ENCODE results near the gene COL8A1. TPM values are rescaled to one million over a fixed set of nuclear protein-coding genes. Genes with fewer than 3 reads are reported as not detected.
A peak's percentile ranks its signal among the peaks of the same experiment; 100 is the strongest.

Gene COL8A1
- total RNA-seq, 1 donor from 2014 or later: 123 TPM

DNA sequence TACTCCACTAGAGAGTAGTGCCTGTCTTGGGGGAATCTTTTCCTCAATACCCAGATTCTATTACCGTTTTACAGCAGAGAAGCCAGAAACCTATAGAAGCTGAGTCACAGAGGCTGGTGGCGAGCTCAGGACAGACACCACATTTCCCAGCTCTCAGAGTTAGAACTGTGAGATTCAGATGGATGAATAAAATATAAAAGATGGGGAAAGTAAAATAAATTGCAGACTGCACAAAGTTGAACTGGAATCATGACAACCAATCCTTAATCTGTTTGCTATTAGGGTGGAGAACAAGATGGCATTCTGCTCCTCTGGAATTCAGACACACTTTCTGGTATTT lies 138.8 kb downstream of the COL8A1 start:
- peaks cover 71% of the 10 kb centered on the region for H3K4me1 Mint-ChIP-seq (ENCODE audit: low read depth, unreplicated experiment)
- no peak overlapping the region for H3K4me2 ChIP-seq (ENCODE audit: low read length)
- H3K4me1 ChIP-seq (ENCODE audit: insufficient read depth, low read length): peaks cover 33% of the 10 kb centered on the region
- TF ChIP-seq EZH2 (IDR thresholded peaks at IDR 0.05; ENCODE audit: insufficient read depth, low read length) (no peak), CTCF (IDR thresholded peaks at IDR 0.05; ENCODE audit: insufficient read depth, low read depth, low read length) (no peak)
- FAIRE-seq: peak; percentile 32
- H3K27ac ChIP-seq (ENCODE audit: low read depth, low read length): no peak overlapping the region
- H3K27me3 ChIP-seq (ENCODE audit: insufficient read depth, low read length): no peaks in the 10 kb centered on the region
- no peak overlapping the region for H3K9ac ChIP-seq (ENCODE audit: low read length)
- DNase-seq (ENCODE audit: low read depth): no peak
- peaks cover 3% of the 10 kb centered on the region for H3K36me3 ChIP-seq (ENCODE audit: insufficient read depth, low read length)
- peaks cover 2% of the 10 kb centered on the region for H3K36me3 Mint-ChIP-seq (ENCODE audit: low read depth, unreplicated experiment)
- no peaks in the 10 kb centered on the region for H3K79me2 ChIP-seq (ENCODE audit: insufficient read depth, low read length)
- no peak overlapping the region for H3K4me3 Mint-ChIP-seq (ENCODE audit: unreplicated experiment)
- H2AFZ ChIP-seq (ENCODE audit: low read depth, low read length): no peak overlapping the region
- no peaks in the 10 kb centered on the region for H4K20me1 ChIP-seq (ENCODE audit: insufficient read depth, low read length)
- H3K9me3 ChIP-seq (ENCODE audit: insufficient read depth, low read depth, low read length): no peaks in the 10 kb centered on the region
- peak overlapping the region; percentile 92 for H3K27ac Mint-ChIP-seq (ENCODE audit: unreplicated experiment)
- no peaks in the 10 kb centered on the region for H3K27me3 Mint-ChIP-seq (ENCODE audit: low read depth, unreplicated experiment)
- no peak overlapping the region for H3K4me3 ChIP-seq (ENCODE audit: insufficient read depth, low read depth, low read length)
- no peaks in the 10 kb centered on the region for H3K9me3 Mint-ChIP-seq (ENCODE audit: unreplicated experiment)

DNA sequence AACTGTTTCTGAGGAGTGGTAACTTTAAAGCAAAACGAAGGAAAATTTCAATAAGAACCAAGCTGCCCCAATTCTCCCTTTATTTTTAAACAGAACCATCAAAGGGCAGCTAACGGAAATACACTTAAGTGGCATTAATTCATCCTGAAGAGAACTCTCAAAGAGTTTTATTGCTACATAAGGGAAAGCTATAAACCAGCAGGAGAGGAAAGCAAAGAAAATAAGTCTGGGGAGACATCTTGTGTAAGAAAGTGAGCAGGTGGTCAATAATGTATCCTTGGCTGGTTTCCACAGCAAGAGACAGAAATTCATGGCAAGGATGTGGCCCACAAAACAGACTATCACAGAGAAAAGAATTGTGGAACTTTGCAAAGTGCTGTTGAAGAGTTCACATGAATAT lies 139.3 kb downstream of the COL8A1 start:
- TF ChIP-seq CTCF (IDR thresholded peaks at IDR 0.05; ENCODE audit: insufficient read depth, low read depth, low read length) (no peak), EZH2 (IDR thresholded peaks at IDR 0.05; ENCODE audit: insufficient read depth, low read length) (no peak)
- Mint-ChIP-seq H3K27ac (ENCODE audit: unreplicated experiment) (no peak overlapping the region), H3K27me3 (ENCODE audit: low read depth, unreplicated experiment) (no peaks in the 10 kb centered on the region), H3K4me1 (ENCODE audit: low read depth, unreplicated experiment) (peaks cover 70% of the 10 kb centered on the region), H3K4me3 (ENCODE audit: unreplicated experiment) (no peak overlapping the region), H3K9me3 (ENCODE audit: unreplicated experiment) (no peaks in the 10 kb centered on the region), H3K36me3 (ENCODE audit: low read depth, unreplicated experiment) (peaks cover 2% of the 10 kb centered on the region)
- Histone ChIP-seq H4K20me1 (ENCODE audit: insufficient read depth, low read length) (no peaks in the 10 kb centered on the region), H3K4me1 (ENCODE audit: insufficient read depth, low read length) (peaks cover 36% of the 10 kb centered on the region), H3K36me3 (ENCODE audit: insufficient read depth, low read length) (peaks cover 3% of the 10 kb centered on the region), H3K27me3 (ENCODE audit: insufficient read depth, low read length) (no peaks in the 10 kb centered on the region), H3K79me2 (ENCODE audit: insufficient read depth, low read length) (no peaks in the 10 kb centered on the region), H3K9me3 (ENCODE audit: insufficient read depth, low read depth, low read length) (no peaks in the 10 kb centered on the region), H2AFZ (ENCODE audit: low read depth, low read length) (no peak overlapping the region), H3K9ac (ENCODE audit: low read length) (no peak overlapping the region), H3K4me2 (ENCODE audit: low read length) (no peak overlapping the region), H3K27ac (ENCODE audit: low read depth, low read length) (no peak overlapping the region), H3K4me3 (ENCODE audit: insufficient read depth, low read depth, low read length) (no peak overlapping the region)
- peak; percentile 43 for FAIRE-seq
- no peak for DNase-seq (ENCODE audit: low read depth)

GRCh38 chr3:99780749-99781148 lies 142.4 kb downstream of the COL8A1 start:
- Histone ChIP-seq H3K79me2 (ENCODE audit: insufficient read depth, low read length) (no peaks in the 10 kb centered on the region), H3K27ac (ENCODE audit: low read depth, low read length) (peak overlapping the region; percentile 10), H3K27me3 (ENCODE audit: insufficient read depth, low read length) (no peaks in the 10 kb centered on the region), H4K20me1 (ENCODE audit: insufficient read depth, low read length) (no peaks in the 10 kb centered on the region), H3K4me1 (ENCODE audit: insufficient read depth, low read length) (peaks cover 39% of the 10 kb centered on the region), H3K9me3 (ENCODE audit: insufficient read depth, low read depth, low read length) (no peaks in the 10 kb centered on the region), H2AFZ (ENCODE audit: low read depth, low read length) (no peak overlapping the region), H3K4me2 (ENCODE audit: low read length) (peak overlapping the region; percentile 16), H3K36me3 (ENCODE audit: insufficient read depth, low read length) (peaks cover 3% of the 10 kb centered on the region), H3K4me3 (ENCODE audit: insufficient read depth, low read depth, low read length) (no peak overlapping the region), H3K9ac (ENCODE audit: low read length) (no peak overlapping the region)
- H3K36me3 Mint-ChIP-seq (ENCODE audit: low read depth, unreplicated experiment): peaks cover 2% of the 10 kb centered on the region
- peaks cover 68% of the 10 kb centered on the region for H3K4me1 Mint-ChIP-seq (ENCODE audit: low read depth, unreplicated experiment)
- peak overlapping the region; percentile 18 for H3K4me3 Mint-ChIP-seq (ENCODE audit: unreplicated experiment)
- H3K27me3 Mint-ChIP-seq (ENCODE audit: low read depth, unreplicated experiment): no peaks in the 10 kb centered on the region
- DNase-seq (ENCODE audit: low read depth) (peak; percentile 92), FAIRE-seq (no peak)
- H3K27ac Mint-ChIP-seq (ENCODE audit: unreplicated experiment): peak overlapping the region; percentile 73
- TF ChIP-seq CTCF (IDR thresholded peaks at IDR 0.05; ENCODE audit: insufficient read depth, low read depth, low read length) (no peak), EZH2 (IDR thresholded peaks at IDR 0.05; ENCODE audit: insufficient read depth, low read length) (no peak)
- H3K9me3 Mint-ChIP-seq (ENCODE audit: unreplicated experiment): no peaks in the 10 kb centered on the region
